Neuronal stem cell (in vitro differentiated cells): ENCODE results near the gene MRPL47.

Experiments
- DNase-seq: peaks from one replicate; pipeline ENCODE4 v3.0.0-alpha.2; 2013; ENCODE audit warnings: low spot score
- H2AFZ ChIP-seq: one replicate; pipeline ENCODE4 v1.6.1; 2013; ENCODE audit warnings: mild to moderate bottlenecking, low read length, inconsistent platforms
- H2AK5ac ChIP-seq: 2 replicates; pipeline ENCODE4 v1.6.1; 2013; ENCODE audit warnings: low read depth, mild to moderate bottlenecking, inconsistent platforms, low read length, moderate library complexity, mixed read lengths
- H2BK120ac ChIP-seq: 2 replicates; pipeline ENCODE4 v1.6.1; 2013; ENCODE audit warnings: low read depth, mild to moderate bottlenecking, inconsistent platforms, low read length, moderate library complexity, mixed read lengths
- H2BK12ac ChIP-seq: one replicate; pipeline ENCODE4 v1.6.1; 2013; ENCODE audit warnings: low read length, inconsistent platforms
- H2BK15ac ChIP-seq: 2 replicates; pipeline ENCODE4 v1.6.1; 2013; ENCODE audit warnings: mild to moderate bottlenecking, low read length, inconsistent platforms, mixed read lengths
- H2BK5ac ChIP-seq: one replicate; pipeline ENCODE4 v1.6.1; 2013; ENCODE audit warnings: inconsistent platforms, mild to moderate bottlenecking, low read length, moderate library complexity
- H3K14ac ChIP-seq: one replicate; pipeline ENCODE4 v1.6.1; 2013; ENCODE audit warnings: low read length, inconsistent platforms
- H3K18ac ChIP-seq: 2 replicates; pipeline ENCODE4 v1.6.1; 2013; ENCODE audit warnings: low read length, inconsistent platforms
- H3K23ac ChIP-seq: 2 replicates; pipeline ENCODE4 v1.6.1; 2013; ENCODE audit warnings: low read depth, mild to moderate bottlenecking, mixed read lengths, low read length, inconsistent platforms; ENCODE audit not compliant: poor library complexity
- H3K27ac ChIP-seq: replicated peaks from 3 replicates; pipeline ENCODE4 v1.5.1; 2013; ENCODE audit warnings: low read length, inconsistent platforms
- H3K27me3 ChIP-seq, 3 experiments: 2 replicates each; pipeline ENCODE4 v1.6.1; 2013; ENCODE audit warnings: low read length in 3 of 3, mild to moderate bottlenecking in 2 of 3, inconsistent platforms in 1 of 3, low read depth in 1 of 3, mixed read lengths in 1 of 3, moderate library complexity in 1 of 3; ENCODE audit not compliant: control insufficient read depth in 3 of 3, insufficient read depth in 3 of 3
- H3K36me3 ChIP-seq, 2 donors: replicated peaks in 1 of 2; 2 replicates each; pipeline ENCODE4 v1.6.1; 2013; ENCODE audit warnings: low read length in 2 of 2; ENCODE audit not compliant: control insufficient read depth in 2 of 2, insufficient read depth in 2 of 2
- H3K4ac ChIP-seq: 2 replicates; pipeline ENCODE4 v1.6.1; 2013; ENCODE audit warnings: inconsistent platforms, mild to moderate bottlenecking, low read length, moderate library complexity
- H3K4me1 ChIP-seq, 2 donors: 1 replicate in 1 of 2; 2 replicates in 1 of 2; pipeline ENCODE4 v1.6.1; 2013; ENCODE audit warnings: low read length in 2 of 2, low read depth in 1 of 2; ENCODE audit not compliant: control insufficient read depth in 2 of 2, insufficient read depth in 1 of 2
- H3K4me2 ChIP-seq: one replicate; pipeline ENCODE4 v1.6.1; 2013; ENCODE audit warnings: mild to moderate bottlenecking, low read length, inconsistent platforms; ENCODE audit not compliant: insufficient read depth, poor library complexity, severe bottlenecking
- H3K4me3 ChIP-seq, 2 donors: 2 replicates each; pipeline ENCODE4 v1.5.1; 2013; ENCODE audit warnings: low read length in 2 of 2, mild to moderate bottlenecking in 2 of 2, inconsistent platforms in 1 of 2, moderate library complexity in 1 of 2
- H3K79me1 ChIP-seq: one replicate; pipeline ENCODE4 v1.6.1; 2013; ENCODE audit warnings: low read depth, mild to moderate bottlenecking, inconsistent platforms, low read length, moderate library complexity
- H3K9ac ChIP-seq: one replicate; pipeline ENCODE4 v1.6.1; 2013; ENCODE audit warnings: mild to moderate bottlenecking, low read depth, low read length, inconsistent platforms; ENCODE audit not compliant: poor library complexity
- H3K9me3 ChIP-seq, 2 donors: replicated peaks in 1 of 2; 2 replicates each; pipeline versions ENCODE3 to v1.6.1; 2013; ENCODE audit warnings: low read length in 2 of 2, mild to moderate bottlenecking in 2 of 2, inconsistent platforms in 1 of 2, low read depth in 1 of 2, mixed read lengths in 1 of 2, moderate library complexity in 1 of 2; ENCODE audit not compliant: control insufficient read depth in 2 of 2, insufficient read depth in 1 of 2
- H4K8ac ChIP-seq: one replicate; pipeline ENCODE4 v1.6.1; 2013; ENCODE audit warnings: low read depth, mild to moderate bottlenecking, inconsistent platforms, low read length, moderate library complexity
- H4K91ac ChIP-seq: one replicate; pipeline ENCODE4 v1.6.1; 2013; ENCODE audit warnings: low read length, low read depth, mild to moderate bottlenecking, inconsistent platforms; ENCODE audit not compliant: poor library complexity
- WGBS, 2 donors: extraction: QIAGEN DNeasy Blood & Tissue Kit; methylation state at CpG; one replicate each; pipeline ENCODE4 v1.1.7; 2013; ENCODE audit warnings: missing lambda C conversion rate in 2 of 2, mixed read lengths in 1 of 2; ENCODE audit not compliant: insufficient read length in 2 of 2, insufficient replicate concordance in 1 of 2; ENCODE audit errors: extremely low coverage in 2 of 2; 5-methylcytosine and 5-hydroxymethylcytosine counted together

The MRPL47 gene

GRCh38 chr3:179615458-179616173 lies 11.2 kb upstream of the MRPL47 start:
- WGBS, 2 donors, result 100% methylated on average over 1 of the region's 4 CpGs; no CpG with 5 or more reads in 1 of the 2 donors
- no peak overlapping the region for H3K4me3 ChIP-seq
- peaks cover 1 to 34% of the 10 kb centered on the region in 2 donors for H3K36me3 ChIP-seq
- no peak overlapping the region for H3K27ac ChIP-seq
- no peak overlapping the region for H3K23ac ChIP-seq
- H2AK5ac ChIP-seq, result no peak overlapping the region
- H3K79me1 ChIP-seq, result peaks cover 2% of the 10 kb centered on the region
- no peaks in the 10 kb centered on the region for H3K27me3 ChIP-seq
- no peak overlapping the region for H2BK5ac ChIP-seq
- no peak overlapping the region for H3K14ac ChIP-seq
- H2AFZ ChIP-seq, result no peak overlapping the region
- H3K4me2 ChIP-seq, result no peak overlapping the region
- no peak for DNase-seq
- peaks cover 0 to 2% of the 10 kb centered on the region in 2 donors for H3K9me3 ChIP-seq
- no peak overlapping the region for H4K91ac ChIP-seq
- H2BK120ac ChIP-seq, result no peak overlapping the region
- no peaks in the 10 kb centered on the region for H3K4me1 ChIP-seq
- H3K9ac ChIP-seq, result no peak overlapping the region
- no peak overlapping the region for H2BK12ac ChIP-seq
- no peak overlapping the region for H3K18ac ChIP-seq
- no peak overlapping the region for H4K8ac ChIP-seq
- H2BK15ac ChIP-seq, result no peak overlapping the region
- no peak overlapping the region for H3K4ac ChIP-seq

GRCh38 chr3:179613807-179614206 lies 9.4 kb upstream of the MRPL47 start:
- no peak overlapping the region for H3K18ac ChIP-seq
- no peak overlapping the region for H2BK5ac ChIP-seq
- no peak overlapping the region for H4K91ac ChIP-seq
- H2BK12ac ChIP-seq, result no peak overlapping the region
- no peak overlapping the region for H4K8ac ChIP-seq
- no peak overlapping the region for H2BK120ac ChIP-seq
- no peak overlapping the region for H2AFZ ChIP-seq
- H3K9me3 ChIP-seq, result no peaks in the 10 kb centered on the region
- no peak overlapping the region for H3K4me3 ChIP-seq
- no peak overlapping the region for H3K27ac ChIP-seq
- no CpG with 5 or more reads among the region's 2 CpGs for WGBS, 2 donors
- no peak overlapping the region for H3K14ac ChIP-seq
- peaks cover 2% of the 10 kb centered on the region for H3K79me1 ChIP-seq
- no peak overlapping the region for H2BK15ac ChIP-seq
- H3K4ac ChIP-seq, result no peak overlapping the region
- H3K36me3 ChIP-seq, result peaks cover 3 to 45% of the 10 kb centered on the region in 2 donors
- no peak overlapping the region for H3K23ac ChIP-seq
- no peaks in the 10 kb centered on the region for H3K4me1 ChIP-seq
- H2AK5ac ChIP-seq, result no peak overlapping the region
- H3K27me3 ChIP-seq, result no peaks in the 10 kb centered on the region
- no peak overlapping the region for H3K4me2 ChIP-seq
- H3K9ac ChIP-seq, result no peak overlapping the region
- no peak for DNase-seq

DNA sequence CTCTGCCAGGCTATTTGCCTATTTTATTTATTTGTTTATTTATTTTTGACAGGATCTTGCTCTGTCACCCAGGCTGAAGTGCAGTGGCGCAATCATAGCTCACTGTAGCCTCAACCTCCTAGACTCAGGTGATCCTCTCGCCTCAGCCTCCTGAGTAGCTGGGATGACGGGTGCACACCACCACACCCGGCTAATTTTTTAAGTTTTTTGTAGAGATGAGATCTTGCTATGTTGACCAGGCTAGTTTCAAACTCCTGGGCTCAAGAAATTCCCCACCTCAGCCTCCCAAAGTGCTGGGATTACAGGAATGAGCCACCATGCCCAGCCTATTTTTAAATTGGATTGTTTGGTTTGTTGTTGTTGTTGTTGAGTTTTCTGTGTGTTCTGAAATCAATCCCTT lies 5.6 kb upstream of the MRPL47 start:
- Histone ChIP-seq H4K91ac (no peak overlapping the region), H3K27ac (no peak overlapping the region), H3K4me2 (no peak overlapping the region), H2BK5ac (no peak overlapping the region), H3K79me1 (peaks cover 2% of the 10 kb centered on the region), H4K8ac (no peak overlapping the region), H3K14ac (no peak overlapping the region), H2BK12ac (no peak overlapping the region), H3K9ac (no peak overlapping the region), H3K4me1 (no peaks in the 10 kb centered on the region), H2BK120ac (no peak overlapping the region), H2AK5ac (no peak overlapping the region), H2AFZ (no peak overlapping the region), H3K18ac (no peak overlapping the region), H3K36me3 (peaks cover 2 to 38% of the 10 kb centered on the region in 2 donors), H3K27me3 (no peaks in the 10 kb centered on the region), H3K9me3 (no peaks in the 10 kb centered on the region), H3K4me3 (no peak overlapping the region), H3K4ac (no peak overlapping the region), H2BK15ac (no peak overlapping the region), H3K23ac (no peak overlapping the region)
- DNase-seq, result no peak
- no CpG with 5 or more reads among the region's 4 CpGs for WGBS, 2 donors

- Histone ChIP-seq H3K4me2 (no peak overlapping the region), H3K14ac (no peak overlapping the region), H3K79me1 (peaks cover 5% of the 10 kb centered on the region), H2BK5ac (no peak overlapping the region), H3K36me3 (peaks cover 2 to 38% of the 10 kb centered on the region in 2 donors), H2BK15ac (no peak overlapping the region), H4K8ac (no peak overlapping the region), H2AK5ac (no peak overlapping the region), H3K27ac (no peak overlapping the region), H3K9me3 (no peaks in the 10 kb centered on the region), H2BK12ac (no peak overlapping the region), H3K4me3 (no peak overlapping the region), H2BK120ac (no peak overlapping the region), H3K9ac (no peak overlapping the region), H3K18ac (no peak overlapping the region), H3K4me1 (no peaks in the 10 kb centered on the region), H3K27me3 (no peaks in the 10 kb centered on the region), H4K91ac (no peak overlapping the region), H3K4ac (no peak overlapping the region), H3K23ac (no peak overlapping the region), H2AFZ (no peak overlapping the region)
- no CpG with 5 or more reads among the region's 6 CpGs for WGBS, 2 donors
- DNase-seq, result no peak
These were observed 4.7 kb upstream of the MRPL47 start for GRCh38 chr3:179608931-179609720.
